Activated CD8-positive, alpha-beta memory T cell treated with anti-CD3 and anti-CD28 coated beads, Interleukin-2, amount 50 U/mL, for 24 hours (primary cell): Measurements from ENCODE around the gene PEX1.
"Not testable (repeated sequence)": the region's sequence is repeated elsewhere in the genome, so short reads cannot be mapped to it uniquely, and the experiment has no call there.

Experiments used
- DNase-seq: peaks from one replicate; pipeline ENCODE4 v3.0.0-alpha.2; 2020; ENCODE audit errors: extremely low read depth

The PEX1 gene

GRCh38 chr7:92528188-92528957, at the start of gene PEX1, which contains the start of gene RBM48:
PEX1 (minus strand) TSS chr7:92528520; CDS start chr7:92528435, 85 bp downstream.
RBM48 (plus strand) TSS chr7:92528795; CDS start chr7:92528814, 19 bp downstream.
- DNase-seq = peak; percentile 86

GRCh38 chr7:92576296-92576695, 48.0 kb upstream of the PEX1 start:
- DNase-seq = no peak

- no peak for DNase-seq
Measured at GRCh38 chr7:92569137-92569536, 40.8 kb upstream of the PEX1 start.

- no peak for DNase-seq
Measured at GRCh38 chr7:92567460-92567859, 39.1 kb upstream of the PEX1 start.

GRCh38 chr7:92563345-92563744, 35.0 kb upstream of the PEX1 start:
- no peak for DNase-seq

- no peak for DNase-seq
Measured at GRCh38 chr7:92560602-92561001, 32.3 kb upstream of the PEX1 start.

- DNase-seq = no peak
Measured at GRCh38 chr7:92557808-92558362, 29.6 kb upstream of the PEX1 start.

GRCh38 chr7:92557249-92557648, 28.9 kb upstream of the PEX1 start:
- DNase-seq = no peak

GRCh38 chr7:92550194-92550593, 21.9 kb upstream of the PEX1 start:
- DNase-seq = no peak

- DNase-seq = no peak
Measured at GRCh38 chr7:92547579-92547978, 19.3 kb upstream of the PEX1 start.

GRCh38 chr7:92546856-92547497, 18.7 kb upstream of the PEX1 start:
- DNase-seq = no peak

- not testable (repeated sequence) for DNase-seq
Measured at GRCh38 chr7:92545116-92545515, 16.8 kb upstream of the PEX1 start.

GRCh38 chr7:92543542-92543941, 15.2 kb upstream of the PEX1 start:
- not testable (repeated sequence) for DNase-seq

GRCh38 chr7:92534572-92534971, 6.3 kb upstream of the PEX1 start:
- DNase-seq = no peak

GRCh38 chr7:92528958-92529264, 591 bp upstream of the PEX1 start:
- DNase-seq = no peak

GRCh38 chr7:92527300-92528187, 776 bp downstream of the PEX1 start:
- peak; percentile 25 for DNase-seq

GRCh38 chr7:92523110-92523509, 5.2 kb downstream of the PEX1 start:
- DNase-seq = no peak

- DNase-seq = no peak
Measured at GRCh38 chr7:92520024-92520423, 8.3 kb downstream of the PEX1 start.

GRCh38 chr7:92517631-92518030, 10.7 kb downstream of the PEX1 start:
- DNase-seq = no peak

- DNase-seq = no peak
Measured at GRCh38 chr7:92513167-92513902, 15.0 kb downstream of the PEX1 start.

GRCh38 chr7:92508946-92509345, 19.4 kb downstream of the PEX1 start:
- no peak for DNase-seq
